Body of pancreas (tissue), 4 donors: Measurements from ENCODE around the gene RHOXF1.

Source experiments
- POLR2A ChIP-seq, 3 donors: fragments of 450-650 bp; IDR thresholded peaks; one replicate each; pipeline ENCODE4 v1.6.1; 2016; ENCODE audit warnings: antibody characterized with exemption in 3 of 3, mild to moderate bottlenecking in 2 of 3
- TF ChIP-seq, protein P1 (sequence below), 7 experiments: fragments of 450-650 bp in 4 of 7; fragments of 200-600 bp in 3 of 7; sonication (generic) in 3 of 7; IDR thresholded peaks; one replicate each; pipeline ENCODE4 v1.5.1; 2016 to 2019; ENCODE audit warnings: antibody characterized with exemption in 7 of 7

DNA sequence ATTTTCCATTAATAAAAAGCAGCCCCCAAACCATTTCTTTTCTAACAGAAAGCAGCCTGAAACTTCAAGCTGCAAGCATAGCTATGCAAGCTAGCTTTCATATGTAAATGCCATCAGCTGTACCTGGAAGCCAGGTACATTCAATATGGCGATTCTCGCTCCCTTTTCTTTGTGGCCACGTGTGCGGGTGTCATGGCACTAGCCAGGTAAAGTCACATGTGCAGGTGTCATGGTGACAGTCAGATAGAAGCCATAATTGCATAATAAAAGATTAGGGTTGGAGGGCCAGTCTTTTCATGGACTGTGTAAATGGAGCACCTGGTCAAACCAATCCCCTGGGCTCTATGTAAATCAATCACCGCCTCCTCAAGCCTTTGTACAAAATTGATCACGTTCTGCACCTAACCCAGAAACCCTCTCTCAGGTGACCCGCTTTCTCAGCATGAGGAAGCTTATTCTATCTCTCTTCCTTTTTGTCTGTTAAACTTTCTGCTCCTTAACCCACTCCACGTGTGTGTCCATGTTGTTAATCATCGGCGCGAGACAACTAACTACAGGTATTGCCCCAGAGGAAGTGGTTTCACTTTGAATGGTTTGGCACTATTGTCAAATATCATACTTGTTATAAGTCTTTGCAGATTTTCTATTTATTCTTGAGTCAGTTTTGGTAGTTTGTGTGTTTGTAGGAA lies 24.7 kb upstream of the RHOXF1 start:
- TF ChIP-seq, protein P1, sequence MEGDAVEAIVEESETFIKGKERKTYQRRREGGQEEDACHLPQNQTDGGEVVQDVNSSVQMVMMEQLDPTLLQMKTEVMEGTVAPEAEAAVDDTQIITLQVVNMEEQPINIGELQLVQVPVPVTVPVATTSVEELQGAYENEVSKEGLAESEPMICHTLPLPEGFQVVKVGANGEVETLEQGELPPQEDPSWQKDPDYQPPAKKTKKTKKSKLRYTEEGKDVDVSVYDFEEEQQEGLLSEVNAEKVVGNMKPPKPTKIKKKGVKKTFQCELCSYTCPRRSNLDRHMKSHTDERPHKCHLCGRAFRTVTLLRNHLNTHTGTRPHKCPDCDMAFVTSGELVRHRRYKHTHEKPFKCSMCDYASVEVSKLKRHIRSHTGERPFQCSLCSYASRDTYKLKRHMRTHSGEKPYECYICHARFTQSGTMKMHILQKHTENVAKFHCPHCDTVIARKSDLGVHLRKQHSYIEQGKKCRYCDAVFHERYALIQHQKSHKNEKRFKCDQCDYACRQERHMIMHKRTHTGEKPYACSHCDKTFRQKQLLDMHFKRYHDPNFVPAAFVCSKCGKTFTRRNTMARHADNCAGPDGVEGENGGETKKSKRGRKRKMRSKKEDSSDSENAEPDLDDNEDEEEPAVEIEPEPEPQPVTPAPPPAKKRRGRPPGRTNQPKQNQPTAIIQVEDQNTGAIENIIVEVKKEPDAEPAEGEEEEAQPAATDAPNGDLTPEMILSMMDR (IDR thresholded peaks at IDR 0.05): no peak
- peak in 1 of 3 donors; percentile 45 for TF ChIP-seq POLR2A (IDR thresholded peaks at IDR 0.05)
